OCI-LY3 (cell line): ENCODE measurements around the gene ZHX3.

Experiments
- H2AFZ ChIP-seq: fragments of 200-600, 300-600 bp; shearing (Covaris generic); 2 replicates; pipeline ENCODE4 v1.6.0; 2014; ENCODE audit warnings: antibody characterized with exemption, low read depth, low read length
- H3K27ac ChIP-seq: fragments of 200-600, 300-600 bp; sonication (generic); 2 replicates; pipeline ENCODE4 v1.5.1; 2014; ENCODE audit warnings: mild to moderate bottlenecking, low read length, moderate library complexity, mixed read lengths
- H3K27me3 ChIP-seq: fragments of 200-600, 300-600 bp; sonication (generic); 2 replicates; pipeline ENCODE4 v1.6.1; 2014; ENCODE audit warnings: low read depth, low read length, mixed read lengths
- H3K36me3 ChIP-seq: fragments of 200-600, 300-600 bp; sonication (generic); replicated peaks from 2 replicates; pipeline ENCODE3; 2014; ENCODE audit warnings: low read depth, low read length, mixed read lengths
- H3K4me1 ChIP-seq: fragments of 300-600, 200-600 bp; sonication (generic); 2 replicates; pipeline ENCODE4 v1.6.1; 2014; ENCODE audit warnings: low read length, mixed read lengths
- H3K4me2 ChIP-seq: fragments of 200-600, 300-600 bp; sonication (generic); 2 replicates; pipeline ENCODE4 v1.6.1; 2014; ENCODE audit warnings: low read length, mixed read lengths
- H3K4me3 ChIP-seq: fragments of 300-600, 200-600 bp; sonication (generic); 2 replicates; pipeline ENCODE4 v1.5.1; 2014; ENCODE audit warnings: antibody characterized with exemption, mild to moderate bottlenecking, low read length, moderate library complexity
- H3K79me2 ChIP-seq: fragments of 300-600, 200-600 bp; shearing (Covaris generic); 2 replicates; pipeline ENCODE4 v1.6.1; 2014; ENCODE audit warnings: mild to moderate bottlenecking, low read length, mixed read lengths
- H3K9ac ChIP-seq: fragments of 300-600, 200-600 bp; shearing (Covaris generic); 2 replicates; pipeline ENCODE4 v1.6.0; 2014; ENCODE audit warnings: mild to moderate bottlenecking, low read length, moderate library complexity
- H3K9me3 ChIP-seq: fragments of 200-600, 300-600 bp; shearing (Covaris generic); 2 replicates; pipeline ENCODE4 v1.6.1; 2014; ENCODE audit warnings: low read length, mixed read lengths; ENCODE audit not compliant: insufficient read depth
- H4K20me1 ChIP-seq: fragments of 200-600, 300-600 bp; sonication (generic); 2 replicates; pipeline ENCODE4 v1.6.1; 2016; ENCODE audit warnings: low read length, mixed read lengths; ENCODE audit not compliant: insufficient read depth
- CTCF ChIP-seq: fragments of 200-600, 300-600 bp; sonication (generic); IDR thresholded peaks from 2 replicates; pipeline ENCODE4 v1.5.1; 2014; ENCODE audit warnings: antibody characterized with exemption, low read length, low read depth
- EZH2phosphoT487 ChIP-seq: fragments of 200-600 bp; shearing (Covaris generic); IDR thresholded peaks from 2 replicates; pipeline ENCODE4 v1.6.1; 2018; ENCODE audit warnings: antibody characterized with exemption, mixed run types, low read depth

ZHX3 gene

GRCh38 chr20:41320976-41321375 is 3.4 kb upstream of the ZHX3 start:
- no peaks in the 10 kb centered on the region for H3K79me2 ChIP-seq
- H4K20me1 ChIP-seq, result no peaks in the 10 kb centered on the region
- no peak overlapping the region for H3K4me2 ChIP-seq
- no peak overlapping the region for H3K9ac ChIP-seq
- H3K27me3 ChIP-seq, result peaks cover 25% of the 10 kb centered on the region
- H3K4me3 ChIP-seq, result no peak overlapping the region
- H3K9me3 ChIP-seq, result no peaks in the 10 kb centered on the region
- no peak overlapping the region for H3K27ac ChIP-seq
- TF ChIP-seq CTCF (no peak), EZH2phosphoT487 (no peak)
- H3K4me1 ChIP-seq, result peaks cover 12% of the 10 kb centered on the region
- H3K36me3 ChIP-seq, result no peaks in the 10 kb centered on the region
- no peak overlapping the region for H2AFZ ChIP-seq

- H3K27me3 ChIP-seq, result peaks cover 25% of the 10 kb centered on the region
- H2AFZ ChIP-seq, result no peak overlapping the region
- no peak overlapping the region for H3K27ac ChIP-seq
- H4K20me1 ChIP-seq, result no peaks in the 10 kb centered on the region
- H3K9ac ChIP-seq, result no peak overlapping the region
- TF ChIP-seq CTCF, result no peak
- no peaks in the 10 kb centered on the region for H3K36me3 ChIP-seq
- no peak overlapping the region for H3K4me2 ChIP-seq
- no peak overlapping the region for H3K4me3 ChIP-seq
- H3K9me3 ChIP-seq, result no peaks in the 10 kb centered on the region
- no peaks in the 10 kb centered on the region for H3K79me2 ChIP-seq
- H3K4me1 ChIP-seq, result peaks cover 12% of the 10 kb centered on the region
These were observed 2.9 kb upstream of the ZHX3 start for GRCh38 chr20:41320441-41320840.

- Histone ChIP-seq H3K27me3 (peaks cover 25% of the 10 kb centered on the region), H3K27ac (no peak overlapping the region), H4K20me1 (no peaks in the 10 kb centered on the region), H3K9me3 (no peaks in the 10 kb centered on the region), H3K4me2 (peak overlapping the region; percentile 91), H3K4me1 (peaks cover 21% of the 10 kb centered on the region), H3K4me3 (peak overlapping the region; percentile 78), H3K79me2 (no peaks in the 10 kb centered on the region), H3K9ac (peak overlapping the region; percentile 65), H2AFZ (peak overlapping the region; percentile 88), H3K36me3 (no peaks in the 10 kb centered on the region)
- TF ChIP-seq EZH2phosphoT487 (no peak), CTCF (no peak)
These were observed 729 bp upstream of the ZHX3 start for GRCh38 chr20:41318271-41318649.

- H3K4me1 ChIP-seq, result peaks cover 25% of the 10 kb centered on the region
- peak overlapping the region; percentile 94 for H3K4me2 ChIP-seq
- no peak overlapping the region for H3K27ac ChIP-seq
- H3K4me3 ChIP-seq, result peak overlapping the region; percentile 81
- H3K9ac ChIP-seq, result peak overlapping the region; percentile 60
- H3K36me3 ChIP-seq, result no peaks in the 10 kb centered on the region
- peak overlapping the region; percentile 76 for H2AFZ ChIP-seq
- H3K79me2 ChIP-seq, result no peaks in the 10 kb centered on the region
- H3K9me3 ChIP-seq, result no peaks in the 10 kb centered on the region
- TF ChIP-seq CTCF, result no peak
- TF ChIP-seq EZH2phosphoT487, result no peak
- peaks cover 25% of the 10 kb centered on the region for H3K27me3 ChIP-seq
- H4K20me1 ChIP-seq, result no peaks in the 10 kb centered on the region
These were observed 657 bp downstream of the ZHX3 start for GRCh38 chr20:41316602-41317545.
